ENCODE measurements around the gene SLC7A10. TPM values are rescaled to one million over a fixed set of nuclear protein-coding genes. Genes with fewer than 3 reads are reported as not detected.

The SLC7A10 gene
- total RNA-seq, 1 donor from 2014 or later, result 5.4 TPM

DNA sequence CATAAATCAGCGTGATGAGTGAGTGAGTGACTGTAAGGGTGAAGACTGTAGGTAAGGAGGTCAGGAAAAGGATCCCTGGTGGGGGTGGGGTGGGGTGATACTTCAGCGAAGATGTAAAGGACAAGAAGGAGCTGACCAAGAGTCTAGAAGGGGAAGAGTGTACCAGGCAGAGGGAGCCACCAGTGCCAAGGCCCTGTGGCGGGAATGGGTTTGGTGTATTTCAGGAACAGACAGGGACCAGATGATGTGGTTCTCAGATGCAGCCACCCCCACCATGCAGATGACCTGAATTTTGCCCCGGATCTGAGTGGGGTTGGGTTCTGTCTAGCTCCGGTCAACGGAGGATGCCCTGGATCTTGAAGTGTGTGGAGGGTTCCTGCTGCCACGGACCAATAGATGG lies 30.1 kb upstream of the SLC7A10 start:
- H3K4me1 ChIP-seq, result no peaks in the 10 kb centered on the region
- no peak for DNase-seq (ENCODE audit: extremely low spot score in 2 of 2)
- intact Hi-C loops (cut with DNase I), result no loop called here
- TF ChIP-seq POLR2AphosphoS5 (IDR thresholded peaks at IDR 0.05; ENCODE audit: insufficient read depth in 1 of 2, low read depth in 1 of 2), result no peak
- no peak for TF ChIP-seq POLR2A (IDR thresholded peaks at IDR 0.05)
- TF ChIP-seq, protein P1, sequence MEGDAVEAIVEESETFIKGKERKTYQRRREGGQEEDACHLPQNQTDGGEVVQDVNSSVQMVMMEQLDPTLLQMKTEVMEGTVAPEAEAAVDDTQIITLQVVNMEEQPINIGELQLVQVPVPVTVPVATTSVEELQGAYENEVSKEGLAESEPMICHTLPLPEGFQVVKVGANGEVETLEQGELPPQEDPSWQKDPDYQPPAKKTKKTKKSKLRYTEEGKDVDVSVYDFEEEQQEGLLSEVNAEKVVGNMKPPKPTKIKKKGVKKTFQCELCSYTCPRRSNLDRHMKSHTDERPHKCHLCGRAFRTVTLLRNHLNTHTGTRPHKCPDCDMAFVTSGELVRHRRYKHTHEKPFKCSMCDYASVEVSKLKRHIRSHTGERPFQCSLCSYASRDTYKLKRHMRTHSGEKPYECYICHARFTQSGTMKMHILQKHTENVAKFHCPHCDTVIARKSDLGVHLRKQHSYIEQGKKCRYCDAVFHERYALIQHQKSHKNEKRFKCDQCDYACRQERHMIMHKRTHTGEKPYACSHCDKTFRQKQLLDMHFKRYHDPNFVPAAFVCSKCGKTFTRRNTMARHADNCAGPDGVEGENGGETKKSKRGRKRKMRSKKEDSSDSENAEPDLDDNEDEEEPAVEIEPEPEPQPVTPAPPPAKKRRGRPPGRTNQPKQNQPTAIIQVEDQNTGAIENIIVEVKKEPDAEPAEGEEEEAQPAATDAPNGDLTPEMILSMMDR (IDR thresholded peaks at IDR 0.05), result no peak
- no peaks in the 10 kb centered on the region for H3K36me3 ChIP-seq
- H3K27me3 ChIP-seq, result no peaks in the 10 kb centered on the region
- H3K4me3 ChIP-seq, result no peak overlapping the region
- no peaks in the 10 kb centered on the region for H3K9me3 ChIP-seq
- H3K27ac ChIP-seq, result no peak overlapping the region

DNA sequence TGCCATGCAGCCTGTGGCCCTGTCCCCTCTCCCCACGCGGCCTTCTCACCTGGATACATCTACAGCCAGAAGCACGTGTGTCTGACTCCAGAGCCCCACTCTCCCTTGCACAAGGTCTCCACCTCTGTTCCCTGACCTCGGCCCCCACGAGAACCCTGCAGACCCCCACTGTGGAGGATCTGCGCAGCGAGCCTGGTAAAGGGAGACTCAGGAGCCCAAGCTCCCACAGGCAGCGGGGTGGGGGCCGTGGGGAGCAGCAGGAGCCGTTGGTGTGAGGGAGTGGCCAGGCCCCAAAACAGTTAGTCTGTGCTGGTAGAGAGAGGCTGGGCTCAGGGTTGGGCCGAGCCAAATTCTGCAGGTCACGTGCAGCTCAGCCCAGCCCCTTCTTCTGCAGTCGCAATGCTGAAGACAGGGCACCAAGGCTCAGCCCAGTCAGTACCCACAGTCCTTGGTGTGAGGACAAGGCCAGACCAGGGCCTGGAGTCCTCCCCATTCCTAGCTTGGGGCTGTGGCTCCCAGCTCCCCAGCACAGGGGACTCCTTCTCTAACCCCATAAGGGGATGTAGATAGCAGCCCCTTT lies 28.7 kb upstream of the SLC7A10 start:
- DNase-seq (ENCODE audit: extremely low spot score in 2 of 2), result no peak
- Histone ChIP-seq H3K36me3 (no peaks in the 10 kb centered on the region), H3K9me3 (no peaks in the 10 kb centered on the region), H3K4me3 (no peak overlapping the region), H3K27ac (no peak overlapping the region), H3K4me1 (no peaks in the 10 kb centered on the region), H3K27me3 (no peaks in the 10 kb centered on the region)
- TF ChIP-seq POLR2AphosphoS5 (IDR thresholded peaks at IDR 0.05; ENCODE audit: insufficient read depth in 1 of 2, low read depth in 1 of 2), result no peak
- TF ChIP-seq, protein P1 (IDR thresholded peaks at IDR 0.05), result no peak
- TF ChIP-seq POLR2A (IDR thresholded peaks at IDR 0.05), result no peak
- intact Hi-C loops (cut with DNase I), result no loop called here

DNA sequence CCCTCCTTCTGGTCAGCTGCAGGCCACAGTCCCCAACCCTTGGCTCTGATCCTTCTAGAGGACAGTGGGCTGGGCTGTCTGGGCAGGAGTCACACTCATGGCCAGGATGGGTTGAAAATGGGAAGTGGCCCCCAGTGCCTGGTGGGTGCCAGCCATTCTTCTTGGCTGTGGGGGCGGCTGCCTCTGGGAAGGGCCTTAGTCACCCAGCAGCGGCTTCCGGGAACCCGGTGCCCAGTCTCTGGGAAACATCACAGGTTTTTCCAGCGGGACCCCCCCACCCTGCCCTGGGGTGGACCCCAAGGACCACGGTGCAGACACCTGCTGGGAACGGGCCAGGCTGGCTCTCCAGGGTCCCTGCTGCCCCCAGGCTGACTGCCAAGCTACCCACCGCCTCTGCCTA lies 27.3 kb upstream of the SLC7A10 start:
- Histone ChIP-seq H3K27me3 (no peaks in the 10 kb centered on the region), H3K4me1 (no peaks in the 10 kb centered on the region), H3K4me3 (no peak overlapping the region), H3K9me3 (no peaks in the 10 kb centered on the region), H3K36me3 (no peaks in the 10 kb centered on the region), H3K27ac (no peak overlapping the region)
- no peak for DNase-seq (ENCODE audit: extremely low spot score in 2 of 2)
- no peak for TF ChIP-seq POLR2AphosphoS5 (IDR thresholded peaks at IDR 0.05; ENCODE audit: insufficient read depth in 1 of 2, low read depth in 1 of 2)
- TF ChIP-seq POLR2A (IDR thresholded peaks at IDR 0.05), result no peak
- TF ChIP-seq, protein P1 (IDR thresholded peaks at IDR 0.05), result no peak
- intact Hi-C loops (cut with DNase I), result no loop called here

DNA sequence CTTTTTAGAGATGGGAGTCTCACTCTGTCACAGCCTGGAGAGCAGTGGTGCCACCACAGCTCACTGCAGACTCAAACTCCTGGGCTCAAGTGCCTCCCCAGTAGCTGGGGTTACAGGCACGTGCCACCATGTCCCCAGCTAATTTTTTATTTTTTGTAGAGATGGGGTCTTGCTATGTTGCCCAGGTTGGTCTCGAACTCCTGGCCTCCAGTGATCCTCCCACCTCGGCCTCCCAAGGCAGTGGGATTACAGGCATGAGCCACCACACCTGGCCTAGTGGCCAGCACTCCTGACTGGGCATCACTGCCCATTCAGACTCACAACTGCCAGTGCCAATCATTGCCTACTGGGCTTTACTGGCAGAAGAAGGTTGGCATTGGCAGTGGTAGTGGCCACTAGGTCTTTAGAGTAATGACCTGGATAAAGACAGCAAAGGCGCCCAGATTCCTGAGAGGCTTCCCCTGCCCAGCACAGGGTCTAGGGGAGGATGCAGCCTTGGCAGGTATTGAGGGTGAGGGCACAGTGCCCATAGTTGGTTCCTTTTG lies 26.8 kb upstream of the SLC7A10 start:
- H3K9me3 ChIP-seq, result no peaks in the 10 kb centered on the region
- no peak overlapping the region for H3K27ac ChIP-seq
- no peak overlapping the region for H3K4me3 ChIP-seq
- no peak for DNase-seq (ENCODE audit: extremely low spot score in 2 of 2)
- no peaks in the 10 kb centered on the region for H3K4me1 ChIP-seq
- intact Hi-C loops (cut with DNase I), result no loop called here
- TF ChIP-seq, protein P1 (IDR thresholded peaks at IDR 0.05), result no peak
- TF ChIP-seq POLR2A (IDR thresholded peaks at IDR 0.05) (no peak), POLR2AphosphoS5 (IDR thresholded peaks at IDR 0.05; ENCODE audit: insufficient read depth in 1 of 2, low read depth in 1 of 2) (no peak)
- H3K36me3 ChIP-seq, result no peaks in the 10 kb centered on the region
- no peaks in the 10 kb centered on the region for H3K27me3 ChIP-seq

DNA sequence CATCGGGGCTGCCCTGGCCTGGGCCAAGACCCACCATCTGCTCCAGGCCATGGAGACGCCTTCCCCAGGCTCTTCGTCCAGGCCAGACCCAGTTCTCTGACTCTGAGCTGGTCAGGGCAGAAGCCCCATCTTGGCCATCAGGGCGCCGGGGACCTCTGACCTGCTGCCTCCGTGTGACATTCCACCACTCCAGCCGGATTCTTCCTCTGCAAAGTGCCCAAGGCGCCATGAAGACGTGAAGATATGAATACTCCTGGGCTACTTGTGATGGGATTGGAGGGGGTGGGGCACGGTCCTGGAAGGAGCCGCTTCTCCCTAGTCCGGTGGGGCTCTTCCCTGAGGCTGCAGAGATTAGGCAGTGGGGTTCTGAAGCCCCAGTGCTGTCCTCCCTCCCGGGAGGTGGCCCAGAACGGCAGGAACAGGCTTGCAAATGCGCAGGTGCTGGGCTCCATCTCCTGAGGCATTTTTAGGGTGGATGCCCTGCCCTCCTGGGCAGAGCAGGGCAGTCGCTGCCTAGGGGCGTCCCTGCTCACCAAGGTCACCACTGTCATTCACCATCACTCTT lies 26.0 kb upstream of the SLC7A10 start:
- H3K27me3 ChIP-seq, result no peaks in the 10 kb centered on the region
- no peaks in the 10 kb centered on the region for H3K36me3 ChIP-seq
- H3K9me3 ChIP-seq, result no peaks in the 10 kb centered on the region
- intact Hi-C loops (cut with DNase I), result no loop called here
- no peak overlapping the region for H3K4me3 ChIP-seq
- H3K27ac ChIP-seq, result no peak overlapping the region
- no peak for TF ChIP-seq POLR2A (IDR thresholded peaks at IDR 0.05)
- TF ChIP-seq, protein P1 (IDR thresholded peaks at IDR 0.05), result no peak
- no peak for TF ChIP-seq POLR2AphosphoS5 (IDR thresholded peaks at IDR 0.05; ENCODE audit: insufficient read depth in 1 of 2, low read depth in 1 of 2)
- no peaks in the 10 kb centered on the region for H3K4me1 ChIP-seq
- DNase-seq (ENCODE audit: extremely low spot score in 2 of 2), result no peak

Data from vagina (tissue), 2 donors.